ENCODE results near the gene GFRA4.

Gene GFRA4

GRCh38 chr20:3658019-3658715 is 5.0 kb downstream of the GFRA4 start:
- no peak for DNase-seq (ENCODE audit: extremely low spot score, insufficient read length, low read depth)
- no peak for FAIRE-seq

GRCh38 chr20:3655131-3655405 is 8.1 kb downstream of the GFRA4 start:
- FAIRE-seq: no peak

GRCh38 chr20:3654326-3655130 is 8.7 kb downstream of the GFRA4 start:
- FAIRE-seq: no peak
- no peak for DNase-seq (ENCODE audit: extremely low spot score, insufficient read length, low read depth)

More at GRCh38 chr20:3655131-3655405, 8.1 kb downstream of the GFRA4 start:
- DNase-seq (ENCODE audit: extremely low spot score, insufficient read length, low read depth): no peak

- FAIRE-seq (no peak), DNase-seq (ENCODE audit: extremely low spot score, insufficient read length, low read depth) (no peak)
These were observed 9.3 kb downstream of the GFRA4 start for GRCh38 chr20:3653921-3654320.

- DNase-seq (ENCODE audit: extremely low spot score, insufficient read length, low read depth) (no peak), FAIRE-seq (no peak)
These were observed 10.3 kb downstream of the GFRA4 start for GRCh38 chr20:3652676-3653596.

- DNase-seq (ENCODE audit: extremely low spot score, insufficient read length, low read depth) (no peak), FAIRE-seq (no peak)
These were observed 11.0 kb downstream of the GFRA4 start for GRCh38 chr20:3652221-3652620.

- DNase-seq (ENCODE audit: extremely low spot score, insufficient read length, low read depth) (no peak), FAIRE-seq (no peak)
These were observed 11.8 kb downstream of the GFRA4 start for GRCh38 chr20:3651204-3651962.

GRCh38 chr20:3648951-3649350 is 14.2 kb downstream of the GFRA4 start:
- FAIRE-seq: no peak
- no peak for DNase-seq (ENCODE audit: extremely low spot score, insufficient read length, low read depth)

GRCh38 chr20:3647473-3647872 is 15.7 kb downstream of the GFRA4 start:
- no peak for FAIRE-seq
- no peak for DNase-seq (ENCODE audit: extremely low spot score, insufficient read length, low read depth)

GRCh38 chr20:3646651-3647050 is 16.5 kb downstream of the GFRA4 start:
- DNase-seq (ENCODE audit: extremely low spot score, insufficient read length, low read depth) (no peak), FAIRE-seq (no peak)

- DNase-seq (ENCODE audit: extremely low spot score, insufficient read length, low read depth) (no peak), FAIRE-seq (no peak)
These were observed 17.1 kb downstream of the GFRA4 start for GRCh38 chr20:3646067-3646440.

- FAIRE-seq (no peak), DNase-seq (ENCODE audit: extremely low spot score, insufficient read length, low read depth) (no peak)
These were observed 17.7 kb downstream of the GFRA4 start for GRCh38 chr20:3645309-3646066.

GRCh38 chr20:3640259-3640658 is 22.9 kb downstream of the GFRA4 start:
- FAIRE-seq (no peak), DNase-seq (ENCODE audit: extremely low spot score, insufficient read length, low read depth) (no peak)

- FAIRE-seq (no peak), DNase-seq (ENCODE audit: extremely low spot score, insufficient read length, low read depth) (no peak)
These were observed 27.9 kb downstream of the GFRA4 start for GRCh38 chr20:3635346-3635745.

- FAIRE-seq (no peak), DNase-seq (ENCODE audit: extremely low spot score, insufficient read length, low read depth) (no peak)
These were observed 29.2 kb downstream of the GFRA4 start for GRCh38 chr20:3633913-3634478.

GRCh38 chr20:3632311-3633004 is 30.7 kb downstream of the GFRA4 start:
- no peak for FAIRE-seq
- no peak for DNase-seq (ENCODE audit: extremely low spot score, insufficient read length, low read depth)

- no peak for DNase-seq (ENCODE audit: extremely low spot score, insufficient read length, low read depth)
- FAIRE-seq: no peak
These were observed 31.7 kb downstream of the GFRA4 start for GRCh38 chr20:3631534-3631933.

GRCh38 chr20:3630429-3630828 is 32.8 kb downstream of the GFRA4 start:
- FAIRE-seq: no peak
- no peak for DNase-seq (ENCODE audit: extremely low spot score, insufficient read length, low read depth)

All from GM18507 (cell line).